Kidney (tissue), 14 donors: ENCODE data around the gene SLX4IP. TPM values are rescaled to one million over a fixed set of nuclear protein-coding genes. Genes with fewer than 3 reads are reported as not detected.
A peak's percentile ranks its signal among the peaks of the same experiment; 100 is the strongest.
"Not testable (repeated sequence)": the region's sequence is repeated elsewhere in the genome, so short reads cannot be mapped to it uniquely, and the experiment has no call there.

Experiments used
- DNase-seq, 5 donors: peaks; one replicate each; pipeline ENCODE4 v3.0.0-alpha.2; 2013 to 2020
- FAIRE-seq: peaks from 2 replicates; lab custom pipeline; 2012; peaks lifted over from hg19 to GRCh38; lab: Jason Lieb, UNC
- H3K27ac ChIP-seq, 2 donors: one replicate each; pipeline ENCODE4 v1.7.0; 2013; ENCODE audit warnings: low read depth in 2 of 2, low read length in 2 of 2, inconsistent platforms in 1 of 2
- H3K27me3 ChIP-seq: one replicate; pipeline ENCODE4 v1.7.1; 2013; ENCODE audit warnings: low read length, inconsistent platforms; ENCODE audit not compliant: control insufficient read depth, insufficient read depth
- H3K36me3 ChIP-seq, 3 donors: one replicate each; pipeline versions ENCODE4 v1.7.0 to v1.7.1; 2013; ENCODE audit warnings: low read length in 3 of 3, control low read depth in 1 of 3, inconsistent platforms in 1 of 3; ENCODE audit not compliant: insufficient read depth in 3 of 3, control insufficient read depth in 2 of 3
- H3K4me1 ChIP-seq, 3 donors: one replicate each; pipeline versions ENCODE4 v1.7.0 to v1.7.1; 2013; ENCODE audit warnings: low read length in 3 of 3, inconsistent platforms in 1 of 3, low read depth in 1 of 3; ENCODE audit not compliant: control insufficient read depth in 2 of 3, insufficient read depth in 2 of 3
- H3K4me3 ChIP-seq, 3 donors: one replicate each; pipeline versions ENCODE4 v1.7.0 to v1.8.1; 2013; ENCODE audit warnings: low read length in 3 of 3, control low read depth in 1 of 3, inconsistent platforms in 1 of 3
- H3K9ac ChIP-seq, 3 donors: one replicate each; pipeline versions ENCODE4 v1.7.0 to v1.7.1; 2013; ENCODE audit warnings: low read length in 3 of 3, control low read depth in 1 of 3, inconsistent platforms in 1 of 3
- H3K9me3 ChIP-seq, 3 donors: one replicate each; pipeline versions ENCODE4 v1.7.0 to v1.7.1; 2013; ENCODE audit warnings: low read length in 3 of 3, control low read depth in 1 of 3, inconsistent platforms in 1 of 3; ENCODE audit not compliant: control insufficient read depth in 2 of 3, insufficient read depth in 1 of 3
- CTCF ChIP-seq: IDR thresholded peaks from 3 replicates; pipeline ENCODE4 v1.5.1; 2012; ENCODE audit warnings: mild to moderate bottlenecking, moderate library complexity, borderline replicate concordance; ENCODE audit not compliant: insufficient read depth; ENCODE audit errors: extremely low read depth
- intact Hi-C: fragments of 100-400 bp; cut with DNase I; formaldehyde crosslinking; loops from one replicate; pipeline ENCODE4 v1.11.1; 2022
- polyA plus RNA-seq: library from polyadenylated mRNA; stranded (reverse); fragments of 350-450 nt; fragmentation: Illumina TruSeq; extraction: RNeasy Lipid Tissue Mini Kit (QIAGEN cat#74804); gene quantifications from one replicate; pipeline ENCODE4 v1.2.3, GENCODE V29; 2014; ENCODE audit warnings: low read depth, low replicate concordance; ENCODE audit not compliant: insufficient read depth
- total RNA-seq: library from RNA; stranded (reverse); fragmentation: NEBNext Ultra II Directional; extraction: Animal tissue kit (Norgen Biotek cat#: 25700); gene quantifications from one replicate; pipeline ENCODE4 v1.2.1, GENCODE V29; 2021
- donor health status: control.
- donor health status: control.
- donor health status: control.
- donor health status: control.
- donor health status: control.
- donor health status: DM: yes; HTN: yes; CAD: no.
- donor health status: Normal renal cell carcinoma (clear cell type).

The SLX4IP gene
- total and polyA plus RNA-seq, 2 donors from 2014 or later = 2.6 to 7.6 TPM

GRCh38 chr20:10616212-10616611 lies 181.1 kb downstream of the SLX4IP start:
- TF ChIP-seq CTCF = no peak
- H3K9me3 ChIP-seq = no peaks in the 10 kb centered on the region
- no peak for DNase-seq
- peaks cover 0 to 2% (median 0%) of the 10 kb centered on the region in 3 donors for H3K36me3 ChIP-seq
- intact Hi-C loops = no loop called here
- no peak overlapping the region for H3K27ac ChIP-seq
- H3K4me1 ChIP-seq = no peaks in the 10 kb centered on the region
- no peak for FAIRE-seq
- no peak overlapping the region for H3K9ac ChIP-seq
- no peak overlapping the region for H3K4me3 ChIP-seq
- no peaks in the 10 kb centered on the region for H3K27me3 ChIP-seq

- H3K9ac ChIP-seq, H3K4me1 ChIP-seq, FAIRE-seq, DNase-seq, intact Hi-C loops, H3K36me3 ChIP-seq, H3K9me3 ChIP-seq, H3K27ac ChIP-seq, H3K4me3 ChIP-seq, H3K27me3 ChIP-seq: not testable (repeated sequence)
These were observed 182.5 kb downstream of the SLX4IP start for GRCh38 chr20:10617549-10618133.

- no peaks in the 10 kb centered on the region for H3K4me1 ChIP-seq
- no peaks in the 10 kb centered on the region for H3K9me3 ChIP-seq
- no peak overlapping the region for H3K4me3 ChIP-seq
- H3K27ac ChIP-seq = no peak overlapping the region
- FAIRE-seq (no peak), DNase-seq (no peak)
- no peak for TF ChIP-seq CTCF
- H3K36me3 ChIP-seq = peaks cover 0 to 2% (median 0%) of the 10 kb centered on the region in 3 donors
- intact Hi-C loops = no loop called here
- H3K9ac ChIP-seq = no peak overlapping the region
- no peaks in the 10 kb centered on the region for H3K27me3 ChIP-seq
These were observed 183.6 kb downstream of the SLX4IP start for GRCh38 chr20:10618611-10619245.

- no peak for TF ChIP-seq CTCF
- H3K27ac ChIP-seq = no peak overlapping the region
- no peak for FAIRE-seq
- H3K27me3 ChIP-seq = no peaks in the 10 kb centered on the region
- H3K4me3 ChIP-seq = no peak overlapping the region
- no peak overlapping the region for H3K9ac ChIP-seq
- no peaks in the 10 kb centered on the region for H3K36me3 ChIP-seq
- no peaks in the 10 kb centered on the region for H3K4me1 ChIP-seq
- peak in 1 of 5 donors; percentile 55 for DNase-seq
- intact Hi-C loops = no loop called here
- no peaks in the 10 kb centered on the region for H3K9me3 ChIP-seq
These were observed 184.3 kb downstream of the SLX4IP start for GRCh38 chr20:10619427-10619826.
